RWPE1 (cell line): Measurements from ENCODE around the gene NFASC.
A peak's percentile ranks its signal among the peaks of the same experiment; 100 is the strongest.

Source experiments
- CTCF ChIA-PET: fragments of 350-600 bp; sonication (Branson Sonifier 250); formaldehyde crosslinking; extraction: SDS; loops from one replicate; lab custom pipeline; 2021; lab: Yijun Ruan, JAX
- POLR2A ChIA-PET: fragments of 400-600 bp; formaldehyde crosslinking; extraction: SDS; loops from one replicate; lab custom pipeline; 2020; ENCODE audit warnings: antibody characterized with exemption; ENCODE audit not compliant: low non-redundant PET; lab: Yijun Ruan, JAX
- DNase-seq: peaks from one replicate; pipeline ENCODE4 v3.0.0; 2012; ENCODE audit warnings: low spot score
- H3K27ac ChIP-seq: fragments of 450-650 bp; 2 replicates; pipeline ENCODE4 v1.5.1; 2017
- CTCF ChIP-seq: fragments of 450-650 bp; conservative IDR thresholded peaks from 2 replicates; pipeline ENCODE4 v1.5.1; 2017; ENCODE audit warnings: low read depth, mild to moderate bottlenecking

The NFASC gene

GRCh38 chr1:204941421-204942338, 71.0 kb downstream of the NFASC start:
- TF ChIP-seq CTCF, result peak; percentile 87
- ChIA-PET POLR2A (no interaction called here), CTCF (interaction anchor here (0.5 to 4.1 kb wide), 39 partner anchors 10 to 1859 kb away, joined by 3 to 27 read pairs (median 4); no protein-coding TSS in a partner anchor)
- H3K27ac ChIP-seq, result no peak overlapping the region
- DNase-seq, result peak; percentile 75

GRCh38 chr1:204943495-204943894, 72.8 kb downstream of the NFASC start:
- POLR2A ChIA-PET, result no interaction called here
- TF ChIP-seq CTCF, result no peak
- DNase-seq, result no peak
- H3K27ac ChIP-seq, result no peak overlapping the region
- CTCF ChIA-PET, result interaction anchor here (1.7 to 4.1 kb wide), 2 partner anchors 32 to 136 kb away, joined by 7 to 27 read pairs; no protein-coding TSS in a partner anchor

GRCh38 chr1:204944662-204945061, 74.0 kb downstream of the NFASC start:
- no peak overlapping the region for H3K27ac ChIP-seq
- no peak for DNase-seq
- TF ChIP-seq CTCF, result no peak
- POLR2A ChIA-PET, result no interaction called here
- CTCF ChIA-PET, result interaction anchor here (1.0 to 4.1 kb wide), 2 partner anchors 117 to 137 kb away, joined by 3 to 27 read pairs; no protein-coding TSS in a partner anchor

GRCh38 chr1:204945565-204945977, 74.9 kb downstream of the NFASC start:
- ChIA-PET POLR2A (no interaction called here), CTCF (interaction anchor here (1.1 kb wide), 2 partner anchors 60 to 116 kb away, joined by 3 to 4 read pairs; no protein-coding TSS in a partner anchor)
- DNase-seq, result no peak
- TF ChIP-seq CTCF, result no peak
- no peak overlapping the region for H3K27ac ChIP-seq

- TF ChIP-seq CTCF, result no peak
- no peak for DNase-seq
- ChIA-PET CTCF (interaction anchor here (1.1 kb wide), 1 partner anchor 115 kb away, joined by 3 read pairs; no protein-coding TSS in a partner anchor), POLR2A (no interaction called here)
- H3K27ac ChIP-seq, result no peak overlapping the region
Measured at GRCh38 chr1:204946640-204947039, 76.0 kb downstream of the NFASC start.

- no peak for DNase-seq
- POLR2A ChIA-PET, result no interaction called here
- no peak for TF ChIP-seq CTCF
- H3K27ac ChIP-seq, result no peak overlapping the region
- CTCF ChIA-PET, result interaction anchor here (0.7 to 1.0 kb wide), 2 partner anchors 28 to 140 kb away, joined by 3 read pairs; no protein-coding TSS in a partner anchor
Measured at GRCh38 chr1:204947338-204947737, 76.7 kb downstream of the NFASC start.
